Mucosa of gallbladder (tissue), 1 donor: ENCODE results near the gene MAP3K19. TPM values are rescaled to one million over a fixed set of nuclear protein-coding genes. Genes with fewer than 3 reads are reported as not detected.
"Not testable (repeated sequence)": the region's sequence is repeated elsewhere in the genome, so short reads cannot be mapped to it uniquely, and the experiment has no call there.

Experiments used
- DNase-seq: peaks from one replicate; pipeline ENCODE4 v3.0.0-alpha.2; 2020; ENCODE audit warnings: low spot score
- total RNA-seq: library from RNA; stranded (reverse); gene quantifications from one replicate; pipeline ENCODE4 v1.2.1, GENCODE V29; 2021
- donor health status: DM: no; HTN: no; CAD: no.

The MAP3K19 gene
- not detected for total RNA-seq

DNA sequence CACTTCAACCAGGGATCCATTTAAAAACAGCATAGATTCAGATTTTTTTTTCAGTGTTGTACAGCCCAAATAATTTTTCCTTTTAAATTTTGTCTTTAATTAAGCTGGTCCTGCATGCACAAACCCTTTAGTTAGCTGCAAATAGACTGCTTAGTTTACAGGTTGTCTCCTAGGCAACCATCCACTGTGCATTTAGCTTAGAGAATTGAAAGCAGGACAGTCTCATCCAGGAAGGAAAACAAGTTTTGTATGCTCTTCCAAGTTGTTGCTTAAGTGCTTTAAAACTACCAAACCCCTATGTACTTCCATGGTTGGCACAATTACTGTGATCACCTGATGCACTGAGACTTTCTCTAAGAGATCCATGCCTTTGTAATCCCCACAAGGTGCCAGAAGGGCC is at the start of gene MAP3K19:
TSS of gene MAP3K19 (minus strand) at position 148 of the 400 bp plus-strand sequence. CDS start 22,800 bp downstream, outside the sequence.
- DNase-seq: no peak

DNA sequence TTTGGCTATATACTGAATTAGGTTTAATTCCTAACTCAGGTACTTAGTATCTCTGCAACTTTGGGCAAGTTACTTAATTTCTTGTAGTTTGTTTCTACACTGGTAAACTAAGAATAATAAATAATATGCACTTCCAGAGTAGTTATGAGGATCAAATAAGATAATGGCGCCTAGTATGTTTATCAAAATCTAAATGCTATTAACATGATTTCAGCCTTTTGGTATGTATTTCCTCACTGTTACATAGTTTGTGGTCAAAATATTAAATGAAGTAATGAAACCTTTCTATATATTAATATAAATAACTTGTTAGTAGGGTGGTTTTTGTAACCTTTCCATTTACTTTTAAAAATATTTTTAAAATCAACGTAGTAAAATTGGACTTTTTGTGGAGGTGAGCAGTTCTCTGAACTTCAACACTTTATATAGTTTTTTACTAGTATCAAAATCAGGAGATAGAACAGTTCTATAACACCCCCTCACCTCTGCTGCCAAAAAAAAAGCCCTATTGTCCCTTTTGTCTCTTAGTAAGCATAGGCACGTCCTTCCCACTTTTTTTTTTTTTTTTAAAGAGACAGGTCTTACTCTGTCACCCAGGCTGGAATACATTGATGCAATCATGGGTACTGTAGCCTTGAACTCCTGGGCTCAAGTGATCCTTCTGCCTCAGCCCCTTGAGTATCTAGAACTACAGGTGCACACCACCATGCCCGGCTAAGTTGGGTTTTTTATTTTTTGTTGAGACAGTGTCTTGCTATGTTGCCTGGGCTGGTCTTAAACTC is 49.6 kb upstream of the MAP3K19 start:
- no peak for DNase-seq

DNA sequence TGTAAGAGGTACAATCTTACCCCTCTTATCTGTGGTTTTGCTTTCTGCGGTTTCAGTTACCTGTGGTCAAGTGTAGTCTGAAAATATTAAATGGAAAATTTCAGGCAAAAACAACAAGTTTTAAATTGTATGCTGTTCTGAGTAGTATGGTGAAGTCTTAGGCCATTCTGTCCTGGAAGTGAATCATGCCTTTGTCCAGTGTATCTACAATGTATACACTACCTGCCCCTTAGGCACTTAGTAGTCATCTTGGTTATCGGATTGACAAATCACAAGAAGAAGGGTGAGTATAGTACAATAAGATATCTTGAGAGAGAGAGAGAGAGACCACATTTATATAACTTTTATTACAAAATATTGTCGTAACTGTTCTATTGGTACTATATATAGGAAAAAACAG is 48.3 kb upstream of the MAP3K19 start:
- DNase-seq: no peak

DNA sequence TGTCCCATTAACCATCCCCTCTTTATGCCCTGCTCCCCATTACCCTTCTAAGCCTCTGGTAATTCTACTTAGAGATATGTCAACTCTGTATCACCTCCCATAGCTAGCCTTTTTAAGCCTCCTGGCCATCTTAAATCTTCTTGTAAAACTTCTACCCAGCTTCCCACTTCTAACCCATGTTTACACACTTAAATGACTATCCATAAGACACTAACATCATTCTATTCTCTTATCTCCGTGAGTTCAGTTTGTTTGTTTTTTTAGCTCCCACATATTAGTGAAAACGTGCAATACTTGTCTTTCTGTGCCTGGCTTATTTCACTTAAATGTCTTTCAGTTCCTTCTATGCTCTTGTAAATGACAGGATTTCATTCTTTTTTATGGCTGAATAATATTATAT is 47.3 kb upstream of the MAP3K19 start:
- DNase-seq: no peak

DNA sequence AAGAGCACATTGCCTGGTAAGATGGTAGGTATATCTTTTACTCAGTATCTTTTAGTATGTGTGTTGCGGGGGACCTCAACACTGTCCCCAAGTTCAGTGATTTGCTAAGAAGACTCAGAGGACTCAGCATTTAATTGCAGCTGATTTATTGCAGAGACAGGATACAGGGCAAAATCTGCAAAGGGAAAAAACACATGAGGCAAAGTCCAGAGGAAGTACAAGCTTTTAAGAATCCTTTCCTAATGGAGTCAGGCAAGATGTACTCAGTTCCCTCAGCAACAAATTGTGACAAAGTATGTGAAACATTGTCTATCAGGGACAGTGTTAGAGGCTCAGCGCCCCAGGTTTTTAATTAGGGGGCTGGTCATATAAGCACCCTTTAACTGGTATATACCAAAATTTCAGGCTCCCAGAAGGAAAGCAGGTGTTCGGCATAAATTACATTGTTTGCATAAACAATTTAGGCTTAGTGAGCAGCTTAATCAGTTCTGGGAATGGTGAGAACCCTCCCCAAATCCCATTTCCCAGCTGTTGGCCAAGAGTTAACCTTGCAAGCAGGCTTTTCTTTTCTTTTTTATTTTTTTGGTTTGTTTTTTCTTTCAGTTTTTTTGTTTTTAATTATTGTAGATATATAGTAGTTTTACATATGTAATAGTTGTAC is 46.6 kb upstream of the MAP3K19 start:
- DNase-seq: no peak

GRCh38 chr2:135093193-135093592 is 45.9 kb upstream of the MAP3K19 start:
- DNase-seq: no peak

DNA sequence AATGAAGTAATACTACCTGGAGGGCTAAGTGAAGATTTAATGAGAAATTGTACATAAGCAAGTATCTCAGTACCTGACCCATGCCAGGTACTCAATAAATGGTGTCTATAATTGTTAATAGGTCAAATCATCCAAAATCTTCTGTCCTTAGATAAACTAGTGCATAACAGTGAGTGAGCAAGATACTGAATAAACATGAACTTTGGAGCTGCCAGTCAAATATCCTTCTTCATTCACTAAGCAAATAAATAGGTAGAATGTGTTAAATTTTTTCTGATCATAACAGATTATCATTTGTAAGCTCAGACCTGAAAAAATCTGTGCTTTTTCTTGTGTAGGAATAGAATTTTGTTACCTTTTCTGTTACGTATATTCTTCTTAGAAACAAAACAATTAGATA is 44.4 kb upstream of the MAP3K19 start:
- DNase-seq: no peak

DNA sequence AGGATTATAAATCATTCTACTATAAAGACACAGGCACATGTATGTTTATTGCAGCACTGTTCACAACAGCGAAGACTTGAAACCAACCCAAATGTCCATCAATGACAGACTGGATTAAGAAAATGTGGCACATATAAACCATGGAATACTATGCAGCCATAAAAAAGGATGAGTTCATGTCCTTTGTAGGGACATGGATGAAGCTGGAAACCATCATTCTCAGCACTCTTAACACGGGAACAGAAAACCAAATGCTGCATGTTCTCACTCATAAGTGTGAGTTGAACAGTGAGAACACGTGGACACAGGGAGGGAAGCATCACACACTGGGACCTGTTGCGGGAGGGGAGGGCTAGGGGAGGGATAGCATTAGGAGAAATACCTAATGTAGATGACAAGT is 42.4 kb upstream of the MAP3K19 start:
- DNase-seq: not testable (repeated sequence)

- no peak for DNase-seq
Measured at GRCh38 chr2:135086222-135086621, 39.0 kb upstream of the MAP3K19 start.

DNA sequence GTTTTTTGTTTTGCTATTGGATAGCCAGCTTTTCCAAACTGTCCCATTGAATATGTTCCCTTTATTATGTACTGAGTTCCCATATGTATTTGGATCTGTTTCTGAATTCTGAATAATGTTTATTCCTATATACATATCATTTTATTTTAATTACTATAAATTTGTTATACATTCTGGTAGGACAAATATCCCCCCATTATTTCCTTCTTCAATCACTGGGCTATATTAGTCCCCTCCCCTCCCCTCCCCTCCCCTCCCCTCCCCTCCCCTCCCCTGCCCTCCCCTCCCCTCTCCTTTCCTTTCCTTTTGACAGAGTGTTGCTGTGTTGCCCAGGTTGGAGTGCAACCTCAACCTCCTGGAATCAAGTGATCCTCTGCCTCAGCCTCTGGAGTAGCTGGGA is 31.2 kb upstream of the MAP3K19 start:
- DNase-seq: no peak

DNA sequence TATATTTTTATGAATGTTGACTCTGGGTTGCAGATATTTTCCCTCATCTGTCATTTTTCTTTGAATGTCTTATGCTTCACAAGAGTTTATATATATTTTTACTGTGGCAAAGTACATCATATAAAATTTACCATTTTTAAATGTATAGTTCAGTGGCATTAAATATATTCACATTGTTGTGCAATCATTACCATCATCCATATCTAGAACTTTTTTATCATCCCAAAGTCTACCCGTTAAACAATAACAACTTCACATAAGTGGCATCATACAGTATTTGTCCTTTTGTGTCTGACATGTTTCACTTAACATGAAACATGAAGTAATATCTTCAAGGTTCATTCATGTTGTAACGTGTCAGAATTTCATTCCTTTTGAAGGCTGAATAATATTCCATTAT is 29.3 kb upstream of the MAP3K19 start:
- DNase-seq: no peak

GRCh38 chr2:135074216-135074615 is 27.0 kb upstream of the MAP3K19 start:
- DNase-seq: peak; percentile 83

- no peak for DNase-seq
Measured at GRCh38 chr2:135072125-135072997, 25.1 kb upstream of the MAP3K19 start.

DNA sequence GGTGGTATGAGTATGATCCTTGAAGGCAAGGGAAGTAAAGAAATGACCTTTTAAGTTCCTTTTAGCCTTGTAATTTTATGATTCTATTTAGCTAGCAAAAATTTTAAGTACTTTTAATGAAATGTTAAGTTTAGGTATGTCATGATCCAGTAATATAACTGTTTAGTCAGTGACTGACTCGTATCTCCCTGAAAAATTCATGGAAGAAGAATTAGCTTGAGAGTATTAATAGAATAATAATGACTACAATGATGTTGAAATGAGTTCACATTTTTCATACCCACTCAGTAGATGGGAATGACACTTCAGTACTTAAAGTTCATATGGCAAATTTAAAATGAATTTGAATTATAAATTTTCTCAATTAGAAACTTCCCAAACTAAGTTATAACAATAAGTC is 19.5 kb upstream of the MAP3K19 start:
- no peak for DNase-seq

DNA sequence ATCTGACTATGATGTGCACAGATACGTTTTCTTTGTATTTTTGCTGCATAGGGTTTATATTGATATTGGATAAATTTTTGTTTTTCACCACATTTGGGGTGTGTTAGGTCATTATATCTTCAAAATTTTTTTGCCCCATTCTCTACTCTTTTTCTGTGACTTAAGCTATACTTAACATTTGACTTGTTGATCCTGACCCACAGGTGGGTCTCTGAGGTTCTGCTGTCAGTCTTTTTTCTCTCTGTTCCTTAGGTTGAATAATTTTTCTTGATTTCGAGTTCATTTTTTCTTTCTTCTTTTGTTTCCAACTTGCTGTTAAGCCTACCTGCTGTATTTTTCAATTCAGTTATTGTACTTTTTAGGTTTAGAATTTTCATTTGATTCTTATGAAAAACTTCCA is 16.9 kb upstream of the MAP3K19 start:
- DNase-seq: no peak

- DNase-seq: no peak
Measured at GRCh38 chr2:135063210-135063609, 16.0 kb upstream of the MAP3K19 start.

DNA sequence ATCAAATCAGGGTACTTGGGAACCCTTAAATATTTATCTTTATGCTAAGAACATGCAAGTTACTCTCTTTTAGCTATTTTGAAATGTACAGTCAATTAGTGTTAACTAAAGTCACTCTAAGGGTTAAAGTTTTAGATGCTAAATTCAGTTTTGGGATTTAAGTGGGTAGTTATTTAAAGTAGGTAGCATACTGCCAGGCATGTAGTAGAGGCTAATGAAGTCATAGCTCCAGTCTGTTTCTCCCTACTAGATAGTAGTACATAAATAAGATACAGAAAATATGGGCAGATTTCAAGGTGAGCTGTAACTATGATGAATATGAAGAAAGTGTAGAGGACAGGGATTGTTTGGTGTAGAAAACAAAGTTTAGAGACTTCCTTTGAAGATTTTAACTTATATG is 12.3 kb upstream of the MAP3K19 start:
- no peak for DNase-seq

DNA sequence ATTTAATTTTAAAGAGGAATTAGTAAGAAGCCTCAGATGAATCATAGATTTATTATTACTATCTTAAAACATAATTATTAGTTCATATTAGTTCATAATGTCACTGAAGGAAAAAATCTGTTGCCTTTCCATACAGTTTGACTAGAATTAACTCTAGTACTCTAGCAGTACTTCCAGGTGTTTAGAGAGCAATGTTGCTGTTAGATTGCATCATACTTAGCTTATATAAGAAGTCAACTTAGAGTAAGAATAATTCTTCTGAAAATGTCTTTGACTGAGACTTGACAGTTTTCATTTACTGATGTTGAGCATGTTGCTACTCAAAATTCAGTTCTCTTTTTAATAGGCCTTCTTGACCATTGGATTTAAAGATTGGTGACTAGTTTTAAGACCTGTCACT is 9.5 kb upstream of the MAP3K19 start:
- no peak for DNase-seq

GRCh38 chr2:135055182-135055786 is 8.0 kb upstream of the MAP3K19 start:
- no peak for DNase-seq

DNA sequence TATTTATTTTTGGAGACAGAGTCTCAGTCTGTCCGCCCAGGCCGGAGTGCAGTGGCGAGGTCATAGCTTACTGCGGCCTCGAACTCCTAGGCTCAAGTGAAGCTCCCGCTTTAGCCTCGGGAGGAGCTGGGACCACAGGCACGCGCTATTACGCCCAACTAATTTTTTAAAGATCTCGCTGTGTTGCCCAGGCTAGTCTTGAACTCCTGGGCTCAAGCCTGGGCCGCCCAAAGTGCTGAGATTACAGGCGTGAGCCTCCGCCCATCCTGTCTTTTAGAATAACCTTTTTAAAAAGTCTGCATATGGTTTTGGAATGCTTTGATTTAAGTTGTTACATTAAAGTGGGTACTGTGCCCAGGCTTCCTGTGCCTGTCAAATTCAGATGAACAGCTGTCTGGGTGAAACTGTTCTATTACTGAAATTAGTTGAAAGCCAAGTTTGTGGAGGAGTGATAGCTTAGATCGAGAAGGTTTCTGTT is 5.8 kb upstream of the MAP3K19 start:
- no peak for DNase-seq

DNA sequence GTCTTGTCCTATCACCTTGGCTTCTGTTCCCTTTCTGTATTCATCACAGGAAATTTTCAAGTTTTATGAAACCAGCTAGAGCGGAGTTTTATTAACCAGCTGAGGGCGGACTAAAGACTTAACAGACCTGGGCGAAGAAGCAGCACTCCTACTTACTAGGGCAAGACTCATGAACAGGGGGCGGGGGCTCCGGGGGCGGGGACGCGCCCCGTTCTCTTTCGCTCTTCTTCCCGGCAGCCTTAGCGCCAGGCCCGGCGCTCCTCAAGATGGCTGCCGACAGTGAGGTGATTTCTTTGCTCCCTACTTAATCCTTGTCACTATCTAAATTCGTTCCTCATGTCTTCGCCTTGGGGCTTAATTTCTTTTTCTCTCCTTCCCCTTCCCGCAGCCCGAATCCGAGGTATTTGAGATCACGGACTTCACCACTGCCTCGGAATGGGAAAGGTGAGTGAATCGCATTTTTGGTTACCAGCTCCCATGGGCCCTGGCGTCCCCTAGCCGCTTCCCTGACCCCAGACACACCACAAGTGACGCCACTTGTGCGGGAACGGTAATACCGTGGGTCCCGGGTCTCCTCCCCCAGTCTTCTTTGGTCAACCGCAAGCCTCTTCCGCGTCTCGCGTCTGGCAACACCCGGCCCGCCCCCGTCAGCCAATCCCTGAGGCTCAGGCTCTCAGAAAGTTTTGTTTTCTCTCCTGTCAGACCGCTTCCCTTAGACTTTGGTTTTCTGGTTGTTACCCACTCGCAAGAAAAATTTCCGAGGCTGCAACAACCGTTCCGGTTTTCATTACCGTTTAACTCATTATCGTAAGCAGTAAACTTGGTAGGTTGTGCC is 5.0 kb upstream of the MAP3K19 start, which contains the start of gene RAB3GAP1:
TSS of gene RAB3GAP1 (plus strand) at position 251 of the 835 bp plus-strand sequence. CDS start at position 267, 16 bp downstream.
- DNase-seq: peak; percentile 79
